Suprapubic skin (tissue), 3 donors: Measurements from ENCODE around the gene COL5A1.

Source experiments
- EP300 ChIP-seq: sonication (generic); formaldehyde crosslinking; IDR thresholded peaks from one replicate; pipeline ENCODE4 v1.6.1; 2017; ENCODE audit warnings: antibody characterized with exemption
- POLR2A ChIP-seq, 2 donors: fragments of 450-650 bp; IDR thresholded peaks; one replicate each; pipeline ENCODE4 v1.6.1; 2017; ENCODE audit warnings: antibody characterized with exemption in 2 of 2, mild to moderate bottlenecking in 2 of 2, moderate library complexity in 2 of 2
- TF ChIP-seq, protein P1 (sequence below), 2 donors: fragments of 200-600 bp in 1 of 2; fragments of 450-650 bp in 1 of 2; sonication (generic) in 1 of 2; IDR thresholded peaks; one replicate each; pipeline ENCODE4 v1.5.1; 2016 to 2019; ENCODE audit warnings: antibody characterized with exemption in 2 of 2, mild to moderate bottlenecking in 1 of 2, moderate library complexity in 1 of 2

DNA sequence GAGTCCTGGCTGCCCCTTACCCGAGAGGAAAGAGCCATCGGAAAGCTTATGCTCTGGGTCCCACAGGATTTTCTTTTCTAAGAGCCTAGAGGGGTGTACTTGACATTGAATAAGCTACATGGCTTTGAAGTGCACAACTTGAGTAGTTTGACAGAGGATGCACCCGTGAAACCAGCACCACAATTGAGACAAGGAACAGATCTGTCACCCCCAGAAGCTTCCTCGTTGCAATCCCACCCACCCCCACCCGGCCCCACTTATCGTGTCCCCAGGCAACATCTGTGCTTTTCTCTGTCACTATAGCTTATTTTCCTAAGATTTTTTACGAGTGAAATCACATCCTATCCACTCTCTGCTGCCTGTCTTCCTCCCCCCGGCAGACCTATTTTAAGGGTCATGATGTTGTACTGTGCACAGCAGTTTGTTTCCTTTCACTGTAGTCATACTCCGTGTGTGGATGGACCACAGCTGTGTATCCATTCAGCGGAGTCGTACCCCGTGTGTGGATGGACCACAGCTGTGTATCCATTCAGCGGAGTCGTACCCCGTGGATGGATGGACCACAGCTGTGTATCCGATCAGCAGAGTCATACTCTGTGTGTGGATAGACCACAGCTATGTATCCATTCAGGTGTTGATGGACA, 230.2 kb downstream of the COL5A1 start:
- no peak for TF ChIP-seq EP300
- TF ChIP-seq, protein P1, sequence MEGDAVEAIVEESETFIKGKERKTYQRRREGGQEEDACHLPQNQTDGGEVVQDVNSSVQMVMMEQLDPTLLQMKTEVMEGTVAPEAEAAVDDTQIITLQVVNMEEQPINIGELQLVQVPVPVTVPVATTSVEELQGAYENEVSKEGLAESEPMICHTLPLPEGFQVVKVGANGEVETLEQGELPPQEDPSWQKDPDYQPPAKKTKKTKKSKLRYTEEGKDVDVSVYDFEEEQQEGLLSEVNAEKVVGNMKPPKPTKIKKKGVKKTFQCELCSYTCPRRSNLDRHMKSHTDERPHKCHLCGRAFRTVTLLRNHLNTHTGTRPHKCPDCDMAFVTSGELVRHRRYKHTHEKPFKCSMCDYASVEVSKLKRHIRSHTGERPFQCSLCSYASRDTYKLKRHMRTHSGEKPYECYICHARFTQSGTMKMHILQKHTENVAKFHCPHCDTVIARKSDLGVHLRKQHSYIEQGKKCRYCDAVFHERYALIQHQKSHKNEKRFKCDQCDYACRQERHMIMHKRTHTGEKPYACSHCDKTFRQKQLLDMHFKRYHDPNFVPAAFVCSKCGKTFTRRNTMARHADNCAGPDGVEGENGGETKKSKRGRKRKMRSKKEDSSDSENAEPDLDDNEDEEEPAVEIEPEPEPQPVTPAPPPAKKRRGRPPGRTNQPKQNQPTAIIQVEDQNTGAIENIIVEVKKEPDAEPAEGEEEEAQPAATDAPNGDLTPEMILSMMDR (IDR thresholded peaks at IDR 0.05): no peak
- no peak for TF ChIP-seq POLR2A (IDR thresholded peaks at IDR 0.05)
